Caco-2 (cell line): ENCODE measurements around the gene TSC22D1. TPM values are rescaled to one million over a fixed set of nuclear protein-coding genes. Genes with fewer than 3 reads are reported as not detected.

Experiments used
- BruUV-seq: library from RNA; stranded (reverse); fragments of 400-500 nt; replicated peaks from 2 replicates; lab custom pipeline; 2021; lab: Mats Ljungman, UMichigan
- CTCF ChIA-PET: fragments of 300-600 bp; sonication (Branson Sonifier 250); formaldehyde crosslinking; loops from one replicate; lab custom pipeline; 2022; ENCODE audit warnings: antibody characterized with exemption; lab: Charles Lee
- POLR2A ChIA-PET: fragments of 300-600 bp; sonication (Branson Sonifier 250); formaldehyde crosslinking; loops from one replicate; lab custom pipeline; 2022; ENCODE audit warnings: antibody characterized with exemption; lab: Charles Lee
- DNase-seq, 2 experiments: peaks; one replicate each; pipeline versions ENCODE4 v3.0.0 to v3.0.0-alpha.2; 2020 to 2022
- H3K27me3 ChIP-seq: replicated peaks from 2 replicates; pipeline ENCODE4 v1.6.0; 2011; ENCODE audit warnings: low read length; ENCODE audit not compliant: control insufficient read depth, insufficient read depth
- H3K36me3 ChIP-seq: 2 replicates; pipeline ENCODE4 v1.5.1; 2011; ENCODE audit warnings: low read length; ENCODE audit not compliant: control insufficient read depth, insufficient read depth
- H3K4me1 ChIP-seq: fragments of 250-450 bp; sonication (Bioruptor Pico); 2 replicates; pipeline ENCODE4 v1.5.1; 2020; ENCODE audit warnings: mild to moderate bottlenecking
- H3K4me3 ChIP-seq: 2 replicates; pipeline ENCODE4 v1.5.1; 2011; ENCODE audit warnings: low read depth, mild to moderate bottlenecking, control low read depth, low read length
- H3K9me3 ChIP-seq: fragments of 250-450 bp; sonication (Bioruptor Pico); 2 replicates; pipeline ENCODE4 v1.5.1; 2020; ENCODE audit warnings: mild to moderate bottlenecking, moderate library complexity
- H3K27ac Mint-ChIP-seq: one replicate; pipeline ENCODE4 v1.8.0; 2022; ENCODE audit warnings: mixed read lengths; ENCODE audit not compliant: unreplicated experiment
- H3K27me3 Mint-ChIP-seq: one replicate; pipeline ENCODE4 v1.8.0; 2022; ENCODE audit warnings: mixed read lengths; ENCODE audit not compliant: insufficient read depth, unreplicated experiment
- H3K36me3 Mint-ChIP-seq: one replicate; pipeline ENCODE4 v1.8.0; 2022; ENCODE audit warnings: mild to moderate bottlenecking, mixed read lengths; ENCODE audit not compliant: insufficient read depth, unreplicated experiment
- H3K4me1 Mint-ChIP-seq: one replicate; pipeline ENCODE4 v1.8.0; 2022; ENCODE audit warnings: low read depth, mixed read lengths; ENCODE audit not compliant: unreplicated experiment
- H3K4me3 Mint-ChIP-seq: one replicate; pipeline ENCODE4 v1.8.0; 2022; ENCODE audit warnings: mild to moderate bottlenecking, moderate library complexity, mixed read lengths; ENCODE audit not compliant: unreplicated experiment
- H3K9me3 Mint-ChIP-seq: one replicate; pipeline ENCODE4 v1.8.0; 2022; ENCODE audit warnings: mixed read lengths; ENCODE audit not compliant: unreplicated experiment
- CTCF ChIP-seq, 2 experiments: fragments of 200-600 bp in 1 of 2; IDR thresholded peaks; 1 replicate in 1 of 2; 2 replicates in 1 of 2; pipeline versions ENCODE4 v1.5.1 to v1.8.0; 2011 to 2022; ENCODE audit warnings: antibody characterized with exemption in 1 of 2, control low read depth in 1 of 2, inconsistent platforms in 1 of 2, low read depth in 1 of 2, low read length in 1 of 2, mild to moderate bottlenecking in 1 of 2, moderate library complexity in 1 of 2; ENCODE audit not compliant: insufficient read depth in 1 of 2, severe bottlenecking in 1 of 2, unreplicated experiment in 1 of 2
- intact Hi-C: fragments of 100-400 bp; cut with micrococcal nuclease; formaldehyde crosslinking; loops from one replicate; pipeline ENCODE4 v1.10.0; 2022; ENCODE audit not compliant: unreplicated experiment
- total RNA-seq: library from RNA; stranded (reverse); gene quantifications from 2 replicates; pipeline ENCODE4 v1.2.3, GENCODE V29; 2022

The TSC22D1 gene
- total RNA-seq, 1 experiment from 2014 or later = 159 TPM

GRCh38 chr13:44440046-44440608 lies 136.0 kb downstream of the TSC22D1 start:
- H3K27me3 Mint-ChIP-seq = no peaks in the 10 kb centered on the region
- CTCF ChIA-PET = no interaction called here
- BruUV-seq = no TSS peak
- peaks cover 12% of the 10 kb centered on the region for H3K4me1 Mint-ChIP-seq
- POLR2A ChIA-PET = no interaction called here
- no peak for TF ChIP-seq CTCF (IDR thresholded peaks at IDR 0.05; ENCODE audit: insufficient read depth in 1 of 2, low read depth in 1 of 2, low read length in 1 of 2, severe bottlenecking in 1 of 2, unreplicated experiment in 1 of 2)
- H3K4me1 ChIP-seq = peaks cover 9% of the 10 kb centered on the region
- no peak overlapping the region for H3K4me3 ChIP-seq
- H3K27ac Mint-ChIP-seq = no peak overlapping the region
- no peaks in the 10 kb centered on the region for H3K9me3 ChIP-seq
- H3K9me3 Mint-ChIP-seq = no peaks in the 10 kb centered on the region
- no peak overlapping the region for H3K4me3 Mint-ChIP-seq
- no peak for DNase-seq
- no peaks in the 10 kb centered on the region for H3K36me3 ChIP-seq
- H3K27me3 ChIP-seq = no peaks in the 10 kb centered on the region
- peaks cover 20% of the 10 kb centered on the region for H3K36me3 Mint-ChIP-seq
- intact Hi-C loops = no loop called here

GRCh38 chr13:44439452-44440024 lies 136.6 kb downstream of the TSC22D1 start:
- Histone ChIP-seq H3K36me3 (peaks cover 2% of the 10 kb centered on the region), H3K27me3 (no peaks in the 10 kb centered on the region), H3K9me3 (no peaks in the 10 kb centered on the region), H3K4me3 (no peak overlapping the region), H3K4me1 (peaks cover 12% of the 10 kb centered on the region)
- no peak for TF ChIP-seq CTCF (IDR thresholded peaks at IDR 0.05; ENCODE audit: insufficient read depth in 1 of 2, low read depth in 1 of 2, low read length in 1 of 2, severe bottlenecking in 1 of 2, unreplicated experiment in 1 of 2)
- POLR2A ChIA-PET = no interaction called here
- H3K36me3 Mint-ChIP-seq = peaks cover 26% of the 10 kb centered on the region
- H3K27ac Mint-ChIP-seq = no peak overlapping the region
- BruUV-seq = no TSS peak
- H3K4me3 Mint-ChIP-seq = no peak overlapping the region
- peaks cover 17% of the 10 kb centered on the region for H3K4me1 Mint-ChIP-seq
- DNase-seq = no peak
- CTCF ChIA-PET = interaction anchor here (1.2 kb wide), 1 partner anchor 394 kb away, joined by 5 read pairs; no protein-coding TSS in a partner anchor
- intact Hi-C loops = loop anchor here (1.0 to 5.0 kb wide), 2 partner anchors 32 to 452 kb away; no protein-coding TSS in a partner anchor
- no peaks in the 10 kb centered on the region for H3K9me3 Mint-ChIP-seq
- H3K27me3 Mint-ChIP-seq = no peaks in the 10 kb centered on the region

GRCh38 chr13:44438234-44438579 lies 137.9 kb downstream of the TSC22D1 start:
- CTCF ChIA-PET = no interaction called here
- no TSS peak for BruUV-seq

More at GRCh38 chr13:44438234-44438579, 137.9 kb downstream of the TSC22D1 start:
- no peaks in the 10 kb centered on the region for H3K27me3 Mint-ChIP-seq
- no peak overlapping the region for H3K4me3 Mint-ChIP-seq
- no peak overlapping the region for H3K27ac Mint-ChIP-seq
- intact Hi-C loops = loop anchor here (1.0 to 5.0 kb wide), 3 partner anchors 195 to 530 kb away; no protein-coding TSS in a partner anchor
- no peak for TF ChIP-seq CTCF (IDR thresholded peaks at IDR 0.05; ENCODE audit: insufficient read depth in 1 of 2, low read depth in 1 of 2, low read length in 1 of 2, severe bottlenecking in 1 of 2, unreplicated experiment in 1 of 2)
- H3K4me1 ChIP-seq = peaks cover 24% of the 10 kb centered on the region
- POLR2A ChIA-PET = no interaction called here
- H3K27me3 ChIP-seq = no peaks in the 10 kb centered on the region
- H3K9me3 Mint-ChIP-seq = no peaks in the 10 kb centered on the region
- DNase-seq = no peak
- H3K36me3 Mint-ChIP-seq = peaks cover 40% of the 10 kb centered on the region
- H3K9me3 ChIP-seq = no peaks in the 10 kb centered on the region
- peaks cover 21% of the 10 kb centered on the region for H3K4me1 Mint-ChIP-seq
- H3K4me3 ChIP-seq = no peak overlapping the region
- H3K36me3 ChIP-seq = peaks cover 6% of the 10 kb centered on the region
